ENCODE results near the gene ERC1. TPM values are rescaled to one million over a fixed set of nuclear protein-coding genes. Genes with fewer than 3 reads are reported as not detected.

Gene ERC1
- total and polyA plus RNA-seq, 2 donors (not counting 1 experiment from before 2014, with no cell fraction given), result 19.7 to 34.5 TPM

- no peak overlapping the region for H3K9ac ChIP-seq (ENCODE audit: insufficient read depth, low read length)
- no peaks in the 10 kb centered on the region for H3K36me3 ChIP-seq (ENCODE audit: control insufficient read depth, insufficient read depth, low read length)
- no peak overlapping the region for H3K27ac ChIP-seq (ENCODE audit: insufficient read depth, low read length)
- no peak overlapping the region for H3K4me2 ChIP-seq (ENCODE audit: extremely low read depth, insufficient read depth, low read length)
- H3K4me3 ChIP-seq (replicated peaks in 1 of 4; ENCODE audit: control extremely low read depth in 1 of 4, insufficient read depth in 1 of 4, low read depth in 3 of 4, low read length in 4 of 4), result no peak overlapping the region
- TF ChIP-seq EZH2 (IDR thresholded peaks at IDR 0.05; ENCODE audit: low read length, missing control alignments), result no peak
- TF ChIP-seq CTCF (conservative IDR thresholded peaks at IDR 0.05 in 1 of 2, IDR thresholded peaks at IDR 0.05 in 1 of 2; ENCODE audit: low read depth in 1 of 2, low read length in 2 of 2), result no peak
- H2AFZ ChIP-seq (ENCODE audit: low read length), result no peak overlapping the region
- no peaks in the 10 kb centered on the region for H3K9me3 ChIP-seq (ENCODE audit: control insufficient read depth, insufficient read depth, low read depth, low read length)
- H4K20me1 ChIP-seq (ENCODE audit: control insufficient read depth, extremely low read depth, insufficient read depth, low read length), result no peaks in the 10 kb centered on the region
- H3K79me2 ChIP-seq (ENCODE audit: control insufficient read depth, insufficient read depth, low read length), result no peaks in the 10 kb centered on the region
- DNase-seq (ENCODE audit: low read depth in 2 of 2), result no peak
- peaks cover 2% of the 10 kb centered on the region for H3K4me1 ChIP-seq (ENCODE audit: control insufficient read depth, extremely low read depth, insufficient read depth, low read length)
- H3K27me3 ChIP-seq (ENCODE audit: control insufficient read depth, insufficient read depth, low read length), result no peaks in the 10 kb centered on the region
Measured at GRCh38 chr12:1199700-1200099, 208.7 kb downstream of the ERC1 start.

- H3K9me3 ChIP-seq (ENCODE audit: control insufficient read depth, insufficient read depth, low read depth, low read length), result no peaks in the 10 kb centered on the region
- H3K4me3 ChIP-seq (replicated peaks in 1 of 4; ENCODE audit: control extremely low read depth in 1 of 4, insufficient read depth in 1 of 4, low read depth in 3 of 4, low read length in 4 of 4), result no peak overlapping the region
- H3K36me3 ChIP-seq (ENCODE audit: control insufficient read depth, insufficient read depth, low read length), result no peaks in the 10 kb centered on the region
- DNase-seq (ENCODE audit: low read depth in 2 of 2), result no peak
- no peak overlapping the region for H3K9ac ChIP-seq (ENCODE audit: insufficient read depth, low read length)
- no peaks in the 10 kb centered on the region for H4K20me1 ChIP-seq (ENCODE audit: control insufficient read depth, extremely low read depth, insufficient read depth, low read length)
- H2AFZ ChIP-seq (ENCODE audit: low read length), result no peak overlapping the region
- no peak overlapping the region for H3K4me2 ChIP-seq (ENCODE audit: extremely low read depth, insufficient read depth, low read length)
- H3K79me2 ChIP-seq (ENCODE audit: control insufficient read depth, insufficient read depth, low read length), result no peaks in the 10 kb centered on the region
- no peak overlapping the region for H3K27ac ChIP-seq (ENCODE audit: insufficient read depth, low read length)
- peaks cover 2% of the 10 kb centered on the region for H3K4me1 ChIP-seq (ENCODE audit: control insufficient read depth, extremely low read depth, insufficient read depth, low read length)
- TF ChIP-seq EZH2 (IDR thresholded peaks at IDR 0.05; ENCODE audit: low read length, missing control alignments) (no peak), CTCF (conservative IDR thresholded peaks at IDR 0.05 in 1 of 2, IDR thresholded peaks at IDR 0.05 in 1 of 2; ENCODE audit: low read depth in 1 of 2, low read length in 2 of 2) (no peak)
- no peaks in the 10 kb centered on the region for H3K27me3 ChIP-seq (ENCODE audit: control insufficient read depth, insufficient read depth, low read length)
Measured at GRCh38 chr12:1201030-1201429, 210.0 kb downstream of the ERC1 start.

GRCh38 chr12:1201886-1202285 is 210.9 kb downstream of the ERC1 start:
- Histone ChIP-seq H3K79me2 (ENCODE audit: control insufficient read depth, insufficient read depth, low read length) (no peaks in the 10 kb centered on the region), H3K4me2 (ENCODE audit: extremely low read depth, insufficient read depth, low read length) (no peak overlapping the region), H3K4me1 (ENCODE audit: control insufficient read depth, extremely low read depth, insufficient read depth, low read length) (peaks cover 2% of the 10 kb centered on the region), H3K27ac (ENCODE audit: insufficient read depth, low read length) (no peak overlapping the region), H3K9me3 (ENCODE audit: control insufficient read depth, insufficient read depth, low read depth, low read length) (no peaks in the 10 kb centered on the region), H3K27me3 (ENCODE audit: control insufficient read depth, insufficient read depth, low read length) (no peaks in the 10 kb centered on the region), H3K36me3 (ENCODE audit: control insufficient read depth, insufficient read depth, low read length) (no peaks in the 10 kb centered on the region), H3K4me3 (replicated peaks in 1 of 4; ENCODE audit: control extremely low read depth in 1 of 4, insufficient read depth in 1 of 4, low read depth in 3 of 4, low read length in 4 of 4) (no peak overlapping the region), H3K9ac (ENCODE audit: insufficient read depth, low read length) (no peak overlapping the region), H4K20me1 (ENCODE audit: control insufficient read depth, extremely low read depth, insufficient read depth, low read length) (no peaks in the 10 kb centered on the region), H2AFZ (ENCODE audit: low read length) (no peak overlapping the region)
- no peak for TF ChIP-seq CTCF (conservative IDR thresholded peaks at IDR 0.05 in 1 of 2, IDR thresholded peaks at IDR 0.05 in 1 of 2; ENCODE audit: low read depth in 1 of 2, low read length in 2 of 2)
- DNase-seq (ENCODE audit: low read depth in 2 of 2), result no peak
